NOMO-1 (cell line): ENCODE results near the gene SLC25A13.

Experiments used
- DNase-seq, 2 experiments: peaks; one replicate each; lab custom pipeline; 2025; ENCODE audit not compliant: unreplicated experiment in 2 of 2; lab: John Stamatoyannopoulos, UW

The SLC25A13 gene

DNA sequence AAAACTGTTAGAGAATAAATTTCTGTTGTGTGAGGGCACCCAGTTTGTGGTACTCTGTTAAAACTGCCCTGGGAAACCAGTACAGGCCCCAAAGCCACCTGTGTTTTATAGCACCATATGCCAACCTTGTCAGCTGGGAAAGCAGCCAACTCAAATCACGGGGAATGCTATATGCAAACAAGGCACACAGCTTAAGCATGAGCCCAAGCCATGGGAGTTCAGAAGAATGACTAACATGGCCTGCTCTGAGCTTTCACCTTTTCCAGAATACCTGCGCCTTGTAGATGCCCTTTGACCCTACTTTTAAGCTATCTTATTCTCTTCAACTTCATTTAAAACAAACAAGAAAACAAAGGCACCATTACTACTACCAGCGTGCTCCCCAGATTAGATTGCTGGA, 5.5 kb upstream of the SLC25A13 start:
- no peak for DNase-seq

DNA sequence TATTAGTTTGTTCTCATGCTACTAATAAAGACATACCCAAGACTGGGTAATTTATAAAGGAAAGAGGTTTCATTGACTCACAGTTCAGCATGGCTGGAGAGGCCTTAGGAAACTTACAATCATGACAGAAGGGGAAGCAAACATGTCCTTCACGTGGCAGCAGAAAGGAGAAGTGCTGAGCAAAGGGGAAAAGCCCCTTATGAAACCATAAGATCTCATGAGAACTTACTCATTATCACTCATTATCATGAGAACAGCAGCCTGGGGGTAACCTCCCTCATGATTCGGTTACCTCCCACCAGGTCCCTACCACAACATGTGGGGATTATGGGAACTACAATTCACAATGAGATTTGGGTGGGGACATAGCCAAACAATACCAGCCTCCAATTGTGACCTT, 4.9 kb upstream of the SLC25A13 start:
- peak; percentile 79 to 97 for DNase-seq

DNA sequence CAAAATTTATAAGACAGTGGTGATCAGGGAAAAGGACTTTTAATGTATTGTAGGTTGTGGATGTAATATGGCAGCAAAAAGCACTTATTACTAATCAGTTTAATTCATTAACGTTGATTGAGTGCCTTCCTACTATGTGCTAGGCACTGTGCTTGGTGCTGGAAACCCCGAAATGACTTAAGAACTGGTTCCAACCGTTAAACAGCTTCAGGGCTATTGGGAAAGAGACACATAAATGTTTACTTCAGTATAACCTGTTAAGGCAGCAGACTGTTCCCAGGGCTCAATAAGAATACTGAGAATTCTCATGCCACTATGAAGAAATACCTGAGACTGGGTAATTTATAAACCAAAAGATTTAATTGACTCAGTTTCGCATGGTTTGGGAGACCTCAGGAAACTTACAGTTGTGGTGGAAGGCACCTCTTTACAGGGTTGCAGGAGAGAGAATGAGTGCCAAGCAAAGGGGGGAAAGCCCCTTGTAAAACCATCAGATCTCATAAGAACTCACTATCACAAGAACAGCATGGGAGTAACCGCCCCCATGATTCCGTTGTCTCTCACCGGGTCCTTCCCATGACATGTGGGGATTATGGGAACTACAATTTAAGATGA, 1.1 kb upstream of the SLC25A13 start:
- no peak for DNase-seq

DNA sequence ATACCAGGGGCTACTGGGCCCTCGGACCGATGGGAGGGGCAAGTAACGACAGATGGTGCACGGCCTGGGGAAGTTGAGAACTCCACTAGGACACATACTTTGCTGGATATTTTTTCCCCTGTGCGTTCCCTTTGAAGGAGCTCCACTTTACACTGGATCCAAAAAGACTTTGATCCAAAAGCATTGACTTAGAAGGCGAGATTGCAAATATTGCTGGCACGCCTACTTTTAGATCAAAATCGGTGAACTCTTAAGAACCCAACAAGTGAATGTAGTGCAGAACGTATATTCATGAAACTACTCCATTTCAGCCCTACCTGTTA, 436 bp upstream of the SLC25A13 start:
- no peak for DNase-seq

DNA sequence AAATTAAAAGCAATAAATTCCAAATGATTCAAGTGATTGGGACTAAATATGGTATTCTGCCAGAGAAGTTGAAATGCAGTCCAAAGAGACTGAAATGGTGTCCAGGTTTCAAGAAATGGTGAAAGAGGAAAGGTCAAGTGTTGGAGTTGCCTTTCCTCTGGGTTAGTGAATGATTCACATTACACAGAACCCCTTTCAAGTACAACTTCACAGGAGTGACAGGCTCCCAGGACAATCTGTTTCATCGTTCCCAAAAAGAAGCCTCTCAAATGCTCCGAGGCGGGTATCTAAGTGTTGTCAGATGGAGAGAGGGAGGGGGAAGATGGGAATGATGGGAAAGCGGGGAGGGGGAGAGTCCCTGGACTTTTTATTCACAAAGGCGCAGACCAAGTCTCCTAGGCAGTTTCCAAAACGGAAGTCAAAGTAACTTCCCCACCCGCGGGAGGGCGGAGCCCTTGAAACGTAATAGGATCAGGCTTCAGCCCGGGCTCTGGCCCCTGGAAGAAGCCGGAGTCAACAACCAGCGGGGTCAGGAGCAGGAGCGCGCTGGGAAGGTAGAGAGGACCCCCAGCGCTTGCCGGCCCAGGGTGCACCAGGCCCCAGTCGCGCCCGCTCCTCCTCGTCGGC, 754 bp downstream of the SLC25A13 start:
- peak; percentile 96 to 97 for DNase-seq

DNA sequence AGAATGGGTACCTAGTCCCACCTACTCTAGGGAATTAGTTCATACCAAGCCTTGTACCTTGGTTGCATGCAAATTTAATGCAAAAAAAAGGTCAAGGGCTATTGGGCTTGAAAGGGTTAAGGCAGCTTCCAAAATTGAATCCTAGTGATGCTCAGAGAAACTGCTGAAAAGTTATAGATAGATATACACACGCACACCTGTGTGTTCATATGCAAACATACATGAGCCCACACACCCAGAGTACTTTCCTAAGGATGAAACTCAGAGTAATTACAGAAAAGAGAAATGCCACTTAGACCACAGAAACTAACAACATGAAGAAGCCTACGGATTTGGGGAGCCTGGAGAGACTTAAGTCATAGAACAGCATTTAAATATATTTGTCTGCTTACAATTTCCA, 1.5 kb downstream of the SLC25A13 start:
- DNase-seq, result peak; percentile 72 to 88

DNA sequence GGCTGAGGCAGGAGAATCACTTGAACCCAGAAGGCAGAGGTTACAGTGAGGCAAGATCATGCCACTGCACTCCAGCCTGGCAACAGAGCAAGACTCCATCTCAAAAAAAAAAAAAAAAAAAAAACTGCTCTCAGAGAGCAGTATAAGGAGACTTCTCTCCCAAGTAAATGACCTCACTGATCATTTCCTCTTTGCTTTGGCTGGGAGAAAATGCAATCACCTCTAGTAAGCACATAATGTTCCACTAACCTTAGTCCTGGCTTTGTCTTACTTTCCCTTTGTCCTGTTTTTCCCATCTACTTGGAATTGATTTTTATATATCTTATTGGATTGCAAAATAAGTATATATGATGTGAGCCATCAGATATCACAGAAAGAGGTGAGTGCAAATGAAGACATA, 2.5 kb downstream of the SLC25A13 start:
- DNase-seq, result peak in 1 of 2 experiments; percentile 55

DNA sequence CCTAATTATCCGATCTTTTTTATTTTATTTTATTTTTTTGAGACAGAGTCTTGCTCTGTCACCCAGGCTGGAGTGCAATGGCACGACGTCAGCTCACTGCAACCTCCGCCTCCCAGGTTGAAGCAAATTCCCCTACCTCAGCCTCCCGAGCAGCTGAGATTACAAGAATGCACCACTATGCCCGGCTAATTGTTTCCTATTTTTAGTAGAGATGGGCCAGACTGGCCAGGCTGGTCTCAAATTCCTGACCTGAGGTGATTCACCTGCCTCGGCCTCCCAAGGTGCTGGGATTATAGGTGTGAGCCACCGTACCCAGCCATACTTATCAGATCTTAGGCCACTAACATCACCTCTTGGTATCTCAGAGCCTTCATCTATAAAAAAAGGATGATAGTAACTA, 4.9 kb downstream of the SLC25A13 start:
- no peak for DNase-seq

DNA sequence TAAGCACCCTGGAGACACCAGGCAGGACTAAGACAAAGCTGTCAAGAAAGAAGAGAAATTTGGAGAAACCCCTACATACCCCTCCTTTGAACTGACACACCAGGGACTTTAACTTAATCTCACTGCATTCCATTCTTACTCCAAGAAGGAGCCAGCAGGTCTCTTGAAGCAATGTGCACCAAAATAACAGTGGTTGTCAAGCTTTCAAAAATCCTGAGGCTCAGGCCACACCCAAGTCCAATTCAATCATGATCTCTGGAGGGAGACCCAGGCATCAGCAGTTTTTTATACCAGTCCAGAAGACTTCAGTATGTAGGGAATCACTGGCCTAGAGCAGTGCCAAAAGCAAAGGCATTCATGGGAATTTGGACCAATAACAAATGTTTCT, 6.8 kb downstream of the SLC25A13 start:
- DNase-seq, result no peak

DNA sequence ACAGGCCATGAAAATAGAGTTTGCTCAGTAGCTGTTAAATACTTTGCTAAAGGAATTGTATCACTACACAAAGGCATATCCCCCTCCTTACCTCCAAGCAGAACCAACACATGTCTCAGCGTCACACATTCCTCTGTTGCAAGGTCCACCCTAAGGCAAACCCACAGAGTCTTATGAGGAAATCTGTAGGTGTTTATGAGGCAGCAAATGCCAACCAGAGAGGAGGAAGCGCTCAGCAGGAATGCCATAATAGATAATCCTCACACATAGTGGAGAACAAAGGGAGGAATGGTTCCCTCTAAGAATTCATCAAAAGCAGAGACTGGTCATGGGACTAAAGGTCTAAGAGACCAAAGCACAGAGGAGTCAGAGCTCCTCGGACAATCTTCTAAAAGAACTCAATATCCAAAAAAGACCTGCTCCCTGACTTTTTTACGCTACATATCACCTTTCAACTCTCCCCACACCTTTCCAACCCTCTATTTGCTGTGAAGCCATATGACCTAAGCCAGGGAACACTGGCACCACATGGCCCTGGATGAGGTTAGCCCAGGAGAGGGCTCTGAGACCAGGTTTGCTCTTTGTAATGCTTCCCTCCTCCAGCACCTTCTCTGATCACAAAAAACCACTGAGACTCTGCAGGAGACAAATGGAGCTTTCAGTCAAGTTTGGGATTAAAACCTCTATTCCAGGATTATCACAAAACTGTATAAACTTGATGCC, 7.3 kb downstream of the SLC25A13 start:
- peak in 1 of 2 experiments; percentile 31 for DNase-seq

DNA sequence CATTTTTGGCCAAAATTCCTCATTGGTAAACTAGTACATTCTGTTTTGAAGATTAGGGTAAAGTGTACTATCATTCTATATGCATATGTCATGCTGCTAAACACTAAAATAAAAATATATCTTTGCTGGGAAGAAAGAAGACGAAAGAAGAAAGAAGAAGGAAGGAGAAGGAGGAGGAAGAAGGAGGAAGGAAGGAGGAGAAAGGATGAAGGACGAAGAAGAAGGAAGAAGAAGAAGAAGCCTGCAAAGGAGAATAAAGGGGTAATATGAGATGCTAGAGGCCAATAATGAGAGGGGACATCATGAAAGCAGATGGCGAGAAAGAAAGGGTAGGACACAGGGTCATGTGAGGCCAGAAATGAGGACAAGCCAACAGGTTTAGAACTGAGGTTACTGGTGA, 8.0 kb downstream of the SLC25A13 start:
- no peak for DNase-seq

DNA sequence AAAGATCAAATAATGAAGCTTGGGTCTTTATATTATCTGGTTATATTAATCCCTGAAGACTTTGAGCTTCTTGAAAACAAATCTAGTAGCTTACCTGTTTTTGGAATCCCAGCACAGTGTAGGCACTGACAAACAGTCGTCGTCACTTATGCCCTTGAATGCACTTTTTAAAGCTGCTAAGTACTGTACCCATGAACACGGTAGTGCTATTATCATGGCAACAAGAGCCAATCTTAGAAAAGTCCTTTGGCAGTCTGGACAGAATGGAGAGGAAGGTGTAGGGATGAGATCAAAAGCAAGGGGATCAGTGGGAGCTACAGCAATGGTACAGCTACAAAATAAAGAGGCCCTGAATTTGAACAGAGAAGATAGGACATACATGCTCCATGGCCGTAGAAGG, 9.4 kb downstream of the SLC25A13 start:
- no peak for DNase-seq

DNA sequence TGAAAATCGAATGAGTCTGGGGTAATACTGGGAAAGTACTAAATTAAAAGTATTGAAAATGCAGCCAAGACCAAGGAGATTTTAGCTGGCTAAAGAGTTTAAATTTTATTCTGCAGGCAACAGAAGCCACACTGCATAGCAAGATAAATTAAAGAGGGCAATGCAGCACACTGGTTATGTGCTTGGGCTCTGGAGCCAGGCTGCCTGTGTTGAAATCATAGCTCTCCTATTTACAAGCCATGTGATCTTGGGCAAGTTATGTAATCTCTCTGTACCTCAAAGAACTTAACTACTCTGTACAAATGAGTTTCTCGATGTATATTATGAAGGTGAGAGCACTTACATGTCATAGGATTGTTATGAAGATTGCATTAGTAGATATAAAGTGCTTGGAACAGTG, 9.9 kb downstream of the SLC25A13 start:
- DNase-seq, result peak; percentile 94 to 100

DNA sequence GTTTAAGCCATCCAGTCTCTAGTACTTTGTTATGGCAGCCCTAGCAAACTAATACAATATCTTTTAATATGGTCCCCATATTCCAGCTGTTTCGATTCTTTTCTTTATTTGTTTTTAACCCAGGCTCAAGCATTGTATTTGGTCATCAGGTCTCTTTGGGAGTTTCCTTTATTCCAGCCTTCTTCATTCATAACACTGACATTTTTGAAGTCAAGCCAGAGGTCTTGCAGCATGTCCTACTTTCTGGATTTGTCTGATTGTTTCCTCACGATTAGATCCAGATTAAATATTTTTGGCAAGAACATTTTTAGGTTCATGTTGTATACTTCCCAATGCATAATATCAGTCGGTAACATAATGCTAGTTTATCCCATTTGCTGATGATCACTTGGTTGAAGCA, 11.8 kb downstream of the SLC25A13 start:
- DNase-seq, result no peak

DNA sequence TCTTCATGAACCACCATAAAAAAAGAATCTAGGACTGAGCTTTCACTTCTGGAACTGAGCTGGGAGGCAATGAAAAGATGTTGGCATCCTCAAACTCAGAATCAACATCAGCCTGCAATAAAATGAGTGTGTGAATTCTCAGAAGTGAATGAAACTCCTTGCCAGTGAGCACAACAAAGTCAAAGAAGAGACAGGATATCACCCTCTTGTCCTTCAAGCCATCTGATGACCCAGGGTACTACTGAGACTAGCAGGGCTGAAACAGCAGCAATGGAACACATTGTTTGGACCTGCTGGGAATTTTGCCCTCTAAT, 13.0 kb downstream of the SLC25A13 start:
- DNase-seq, result no peak

DNA sequence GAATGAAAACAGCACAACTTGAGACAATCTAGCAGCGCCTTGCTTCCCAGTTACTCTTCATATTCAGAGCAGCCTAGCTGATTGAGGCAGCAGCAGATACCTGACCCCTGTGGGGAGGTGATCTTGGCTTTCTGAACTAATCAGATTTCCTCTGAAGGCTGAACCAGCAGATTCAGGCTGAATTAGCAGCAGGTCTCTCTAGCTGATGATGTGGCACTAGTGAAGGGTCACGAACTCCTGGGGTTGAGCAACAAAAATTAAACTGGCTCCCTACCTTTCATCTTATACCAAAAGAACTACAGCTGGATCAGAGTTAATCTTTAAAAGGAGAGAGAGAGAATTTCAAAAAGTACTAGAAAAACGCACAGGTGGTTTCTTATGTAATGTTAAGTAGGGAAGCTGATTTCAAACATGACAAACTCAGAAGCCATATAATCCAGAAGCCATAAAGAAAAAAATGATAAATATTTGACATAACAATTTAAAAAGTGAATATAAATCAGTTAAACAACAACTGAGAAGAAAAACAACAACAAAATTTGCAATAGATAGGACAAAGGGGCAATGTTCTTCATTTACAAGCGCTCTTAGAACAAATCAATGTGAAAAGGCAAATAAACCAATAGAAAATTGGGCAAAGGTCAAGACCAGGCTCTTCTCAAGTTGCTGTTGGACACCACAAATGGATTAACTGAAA, 13.5 kb downstream of the SLC25A13 start:
- DNase-seq, result no peak

DNA sequence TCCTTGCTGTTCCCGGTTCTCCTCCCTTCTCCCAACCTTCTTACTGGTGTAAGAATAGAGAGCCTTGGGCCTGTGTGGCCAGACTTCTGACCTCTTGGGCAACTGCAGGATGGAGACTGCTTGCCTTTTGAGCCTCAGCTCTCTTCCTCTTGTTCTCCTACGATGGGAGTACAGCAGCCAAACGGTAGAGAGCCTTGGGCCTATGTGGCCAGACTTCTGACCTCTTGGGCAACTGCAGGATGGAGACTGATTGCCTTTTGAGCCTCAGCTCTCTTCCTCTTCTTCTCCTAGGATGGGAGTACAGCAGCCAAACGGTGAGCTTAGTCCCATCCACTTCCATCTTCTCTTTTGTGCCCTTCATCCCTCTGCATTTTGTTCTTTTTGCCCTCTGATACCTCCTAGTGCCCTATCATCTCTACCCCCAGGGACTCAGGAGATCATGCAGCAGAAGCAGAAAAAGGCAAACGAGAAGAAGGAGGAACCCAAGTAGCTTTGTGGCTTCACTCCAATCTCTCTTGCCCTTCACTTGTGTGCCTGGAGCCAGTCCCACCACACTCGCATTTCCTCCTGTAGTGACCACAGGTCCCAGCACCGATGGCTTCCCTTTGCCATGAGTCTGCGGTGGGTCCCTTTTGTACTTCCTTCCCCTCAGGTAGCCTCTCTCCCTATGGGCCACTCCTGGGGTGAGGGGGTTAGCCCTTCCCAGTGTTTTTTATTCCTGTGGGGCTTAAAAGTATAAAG, 15.3 kb downstream of the SLC25A13 start:
- peak; percentile 79 to 92 for DNase-seq

DNA sequence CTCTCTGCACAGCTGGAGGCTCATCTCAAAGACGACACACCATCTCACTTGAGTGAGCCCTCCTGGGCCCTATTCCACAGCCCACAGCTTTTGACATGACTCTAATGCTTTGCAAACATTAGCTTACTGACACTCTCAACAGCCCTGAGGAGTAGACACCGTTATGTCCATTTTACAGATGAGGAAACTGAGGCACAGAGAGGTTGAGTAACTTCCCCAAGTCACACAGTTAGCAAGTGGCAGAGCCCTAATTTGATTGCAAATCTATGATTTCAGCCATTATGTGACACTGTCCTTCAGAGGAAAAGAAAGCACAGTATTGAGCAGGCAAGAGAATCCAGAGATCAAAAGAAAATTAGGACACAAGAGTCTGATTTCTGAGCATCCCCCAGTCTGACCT, 16.0 kb downstream of the SLC25A13 start:
- DNase-seq, result no peak

DNA sequence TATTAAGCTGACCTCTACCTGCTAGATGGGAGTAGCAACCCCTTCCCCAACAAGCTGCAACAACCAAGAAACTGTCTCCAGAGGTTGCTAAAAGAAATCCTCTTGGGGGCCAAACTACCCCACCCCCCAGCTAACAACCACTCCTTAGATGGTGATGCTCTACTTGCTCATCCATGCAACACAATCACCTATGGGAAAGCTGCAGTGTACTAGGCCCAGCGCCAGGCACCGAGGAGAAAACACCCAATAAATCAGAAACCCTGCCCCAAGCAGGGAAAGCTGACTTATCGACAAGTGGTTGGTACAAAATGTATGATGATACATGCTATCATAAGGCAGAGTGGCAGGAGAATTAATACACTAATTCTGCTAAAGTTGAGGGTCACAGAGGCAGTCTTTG, 17.3 kb downstream of the SLC25A13 start:
- no peak for DNase-seq

DNA sequence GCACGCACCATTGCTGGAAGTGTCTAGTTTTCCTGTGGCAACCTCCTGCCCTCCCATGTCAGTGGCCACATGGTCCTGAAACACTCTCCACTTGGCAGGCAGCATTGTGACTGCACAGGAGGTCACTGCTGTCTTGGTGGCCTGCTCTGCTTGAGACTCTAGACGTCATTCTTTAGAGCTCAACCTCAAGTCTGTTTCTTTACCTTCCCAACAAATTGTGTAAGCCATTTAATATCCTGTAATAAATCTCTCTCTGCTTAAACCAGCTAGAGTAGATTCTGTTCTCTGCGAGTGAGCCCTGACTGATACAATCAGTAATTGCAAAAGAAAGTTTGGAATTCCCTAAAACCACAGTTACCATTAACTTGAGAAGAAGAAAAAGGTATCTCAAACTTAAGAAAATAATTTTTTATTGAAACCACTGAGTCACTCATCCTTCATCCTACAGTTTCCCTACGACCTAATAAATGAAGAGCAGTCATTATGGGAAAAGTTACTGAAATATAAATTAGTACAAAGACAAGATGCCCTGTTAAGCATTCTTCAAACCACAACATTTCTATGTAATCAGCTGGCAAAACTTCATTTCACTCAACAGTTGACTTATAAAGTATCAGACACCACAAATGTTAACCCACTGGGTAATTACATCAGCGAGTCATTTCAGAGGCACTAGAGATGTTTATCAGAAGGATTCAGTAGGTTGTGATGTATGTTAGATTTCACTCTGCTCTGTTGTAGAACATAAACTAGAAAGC, 18.0 kb downstream of the SLC25A13 start:
- DNase-seq, result peak in 1 of 2 experiments; percentile 49
